Ishikawa (cell line): Measurements from ENCODE around the gene SFN.

Source experiments
- CEBPB ChIP-seq: IDR thresholded peaks from 2 replicates; pipeline ENCODE4 v1.6.1; 2012
- CREB1 ChIP-seq: IDR thresholded peaks from 2 replicates; pipeline ENCODE4 v1.6.1; 2012; ENCODE audit warnings: low read depth
- EGR1 ChIP-seq: IDR thresholded peaks from 2 replicates; pipeline ENCODE4 v1.6.1; 2012
- EP300 ChIP-seq: IDR thresholded peaks from 2 replicates; pipeline ENCODE4 v1.6.1; 2012; ENCODE audit warnings: borderline replicate concordance
- FOXM1 ChIP-seq: IDR thresholded peaks from 2 replicates; pipeline ENCODE4 v1.6.1; 2012; ENCODE audit warnings: low read depth, borderline replicate concordance
- NFIC ChIP-seq: IDR thresholded peaks from 2 replicates; pipeline ENCODE4 v1.6.1; 2012
- RAD21 ChIP-seq: IDR thresholded peaks from 2 replicates; pipeline ENCODE4 v1.6.1; 2012; ENCODE audit warnings: low read depth
- TAF1 ChIP-seq: IDR thresholded peaks from 2 replicates; pipeline ENCODE4 v1.6.1; 2012; ENCODE audit warnings: low read depth, mild to moderate bottlenecking
- TCF12 ChIP-seq: IDR thresholded peaks from 2 replicates; pipeline ENCODE4 v1.6.1; 2012; ENCODE audit warnings: low read depth
- TEAD4 ChIP-seq: IDR thresholded peaks from 2 replicates; pipeline ENCODE4 v1.6.1; 2012
- YY1 ChIP-seq: IDR thresholded peaks from 2 replicates; pipeline ENCODE4 v1.6.1; 2012; ENCODE audit warnings: low read depth
- ZBTB7A ChIP-seq: IDR thresholded peaks from 2 replicates; pipeline ENCODE4 v1.6.1; 2012; ENCODE audit warnings: low read depth
- TF ChIP-seq, protein P1 (sequence below): IDR thresholded peaks from 2 replicates; pipeline ENCODE4 v1.6.1; 2012
- TF ChIP-seq, protein P2 (sequence below): IDR thresholded peaks from 2 replicates; pipeline ENCODE4 v1.6.1; 2012; ENCODE audit warnings: low read depth, mild to moderate bottlenecking
- TF ChIP-seq, protein P3 (sequence below): IDR thresholded peaks from 2 replicates; pipeline ENCODE4 v1.6.1; 2012

SFN gene

GRCh38 chr1:26848941-26849774 is 13.8 kb upstream of the SFN start:
- TF ChIP-seq EGR1 (peak; percentile 81), EP300 (peak; percentile 88), TAF1 (no peak), TEAD4 (peak; percentile 71), RAD21 (peak; percentile 24; the same call in 1 of the 2 replicates), CREB1 (no peak), FOXM1 (0 out of 2 replicates have a peak, but pooled peaks have one; percentile 18), ZBTB7A (peak; percentile 55; the same call in 1 of the 2 replicates), TCF12 (peak; percentile 86), YY1 (no peak), CEBPB (no peak), NFIC (peak; percentile 85; the same call in 1 of the 2 replicates)
- TF ChIP-seq, protein P1, sequence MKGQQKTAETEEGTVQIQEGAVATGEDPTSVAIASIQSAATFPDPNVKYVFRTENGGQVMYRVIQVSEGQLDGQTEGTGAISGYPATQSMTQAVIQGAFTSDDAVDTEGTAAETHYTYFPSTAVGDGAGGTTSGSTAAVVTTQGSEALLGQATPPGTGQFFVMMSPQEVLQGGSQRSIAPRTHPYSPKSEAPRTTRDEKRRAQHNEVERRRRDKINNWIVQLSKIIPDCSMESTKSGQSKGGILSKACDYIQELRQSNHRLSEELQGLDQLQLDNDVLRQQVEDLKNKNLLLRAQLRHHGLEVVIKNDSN: peak; percentile 58
- TF ChIP-seq, protein P2, sequence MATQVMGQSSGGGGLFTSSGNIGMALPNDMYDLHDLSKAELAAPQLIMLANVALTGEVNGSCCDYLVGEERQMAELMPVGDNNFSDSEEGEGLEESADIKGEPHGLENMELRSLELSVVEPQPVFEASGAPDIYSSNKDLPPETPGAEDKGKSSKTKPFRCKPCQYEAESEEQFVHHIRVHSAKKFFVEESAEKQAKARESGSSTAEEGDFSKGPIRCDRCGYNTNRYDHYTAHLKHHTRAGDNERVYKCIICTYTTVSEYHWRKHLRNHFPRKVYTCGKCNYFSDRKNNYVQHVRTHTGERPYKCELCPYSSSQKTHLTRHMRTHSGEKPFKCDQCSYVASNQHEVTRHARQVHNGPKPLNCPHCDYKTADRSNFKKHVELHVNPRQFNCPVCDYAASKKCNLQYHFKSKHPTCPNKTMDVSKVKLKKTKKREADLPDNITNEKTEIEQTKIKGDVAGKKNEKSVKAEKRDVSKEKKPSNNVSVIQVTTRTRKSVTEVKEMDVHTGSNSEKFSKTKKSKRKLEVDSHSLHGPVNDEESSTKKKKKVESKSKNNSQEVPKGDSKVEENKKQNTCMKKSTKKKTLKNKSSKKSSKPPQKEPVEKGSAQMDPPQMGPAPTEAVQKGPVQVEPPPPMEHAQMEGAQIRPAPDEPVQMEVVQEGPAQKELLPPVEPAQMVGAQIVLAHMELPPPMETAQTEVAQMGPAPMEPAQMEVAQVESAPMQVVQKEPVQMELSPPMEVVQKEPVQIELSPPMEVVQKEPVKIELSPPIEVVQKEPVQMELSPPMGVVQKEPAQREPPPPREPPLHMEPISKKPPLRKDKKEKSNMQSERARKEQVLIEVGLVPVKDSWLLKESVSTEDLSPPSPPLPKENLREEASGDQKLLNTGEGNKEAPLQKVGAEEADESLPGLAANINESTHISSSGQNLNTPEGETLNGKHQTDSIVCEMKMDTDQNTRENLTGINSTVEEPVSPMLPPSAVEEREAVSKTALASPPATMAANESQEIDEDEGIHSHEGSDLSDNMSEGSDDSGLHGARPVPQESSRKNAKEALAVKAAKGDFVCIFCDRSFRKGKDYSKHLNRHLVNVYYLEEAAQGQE: no peak
- TF ChIP-seq, protein P3, sequence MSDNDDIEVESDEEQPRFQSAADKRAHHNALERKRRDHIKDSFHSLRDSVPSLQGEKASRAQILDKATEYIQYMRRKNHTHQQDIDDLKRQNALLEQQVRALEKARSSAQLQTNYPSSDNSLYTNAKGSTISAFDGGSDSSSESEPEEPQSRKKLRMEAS: peak; percentile 62

DNA sequence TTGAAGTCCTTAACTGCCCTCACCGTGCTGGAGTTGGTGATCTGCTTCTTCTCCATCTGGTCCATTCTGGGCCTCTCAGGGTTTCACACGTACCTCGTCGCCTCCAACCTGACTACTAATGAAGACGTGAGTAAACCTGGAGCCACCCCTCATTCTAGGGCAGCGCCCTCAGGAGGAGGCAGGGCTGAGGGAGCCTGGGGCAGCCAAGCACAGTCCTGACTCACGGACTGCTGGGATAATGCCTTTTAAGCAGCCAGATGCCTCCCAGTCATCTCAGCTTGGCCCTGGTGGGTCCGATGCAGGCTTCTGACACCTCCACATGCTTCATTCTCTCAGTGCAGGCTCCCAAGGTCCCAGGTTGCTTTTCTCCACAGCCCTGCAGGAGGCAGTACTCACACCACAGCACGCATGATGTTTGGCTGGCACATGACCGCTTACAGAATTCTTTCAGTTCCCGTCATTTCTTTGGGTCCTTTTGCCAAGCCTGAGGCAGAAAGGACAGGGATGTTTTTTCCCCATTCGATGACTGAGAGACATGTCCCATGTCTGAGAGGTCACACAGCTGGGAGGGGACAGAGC is 11.8 kb upstream of the SFN start:
- TF ChIP-seq EGR1: no peak
- no peak for TF ChIP-seq TAF1
- TF ChIP-seq, protein P2: no peak
- TF ChIP-seq TEAD4: no peak
- TF ChIP-seq NFIC: no peak
- TF ChIP-seq EP300: no peak
- TF ChIP-seq, protein P3: no peak
- no peak for TF ChIP-seq RAD21
- no peak for TF ChIP-seq YY1
- TF ChIP-seq, protein P1: no peak
- TF ChIP-seq CEBPB: no peak
- TF ChIP-seq CREB1: no peak
- TF ChIP-seq ZBTB7A: no peak
- TF ChIP-seq TCF12: no peak
- TF ChIP-seq FOXM1: no peak

GRCh38 chr1:26852701-26853100 is 10.2 kb upstream of the SFN start:
- TF ChIP-seq, protein P1: peak; percentile 38; the same call in 1 of the 2 replicates
- TF ChIP-seq, protein P2: no peak
- TF ChIP-seq NFIC: no peak

GRCh38 chr1:26853156-26853555 is 9.8 kb upstream of the SFN start:
- TF ChIP-seq, protein P3: no peak; the same call in 1 of the 2 replicates
- TF ChIP-seq RAD21: peak; percentile 85
- TF ChIP-seq YY1: no peak; the same call in 1 of the 2 replicates
- peak; percentile 78; the same call in 1 of the 2 replicates for TF ChIP-seq TCF12
- TF ChIP-seq, protein P1: no peak
- no peak for TF ChIP-seq ZBTB7A
- TF ChIP-seq EP300: peak; percentile 55; the same call in 1 of the 2 replicates
- no peak for TF ChIP-seq CREB1
- TF ChIP-seq CEBPB: no peak
- TF ChIP-seq FOXM1: no peak
- peak; percentile 85 for TF ChIP-seq NFIC
- TF ChIP-seq, protein P2: no peak
- TF ChIP-seq TEAD4: peak; percentile 65; the same call in 1 of the 2 replicates
- no peak for TF ChIP-seq TAF1
- TF ChIP-seq EGR1: no peak
